VCaP (cell line): ENCODE results near the gene C17orf100.

Experiments
- H3K27ac ChIP-seq: fragments of 450-650 bp; 2 replicates; pipeline ENCODE4 v1.5.1; 2017
- TF ChIP-seq, protein P1 (sequence below): fragments of 450-650 bp; conservative IDR thresholded peaks from 2 replicates; pipeline ENCODE4 v1.5.1; 2017; ENCODE audit warnings: mild to moderate bottlenecking, moderate library complexity

Gene C17orf100

DNA sequence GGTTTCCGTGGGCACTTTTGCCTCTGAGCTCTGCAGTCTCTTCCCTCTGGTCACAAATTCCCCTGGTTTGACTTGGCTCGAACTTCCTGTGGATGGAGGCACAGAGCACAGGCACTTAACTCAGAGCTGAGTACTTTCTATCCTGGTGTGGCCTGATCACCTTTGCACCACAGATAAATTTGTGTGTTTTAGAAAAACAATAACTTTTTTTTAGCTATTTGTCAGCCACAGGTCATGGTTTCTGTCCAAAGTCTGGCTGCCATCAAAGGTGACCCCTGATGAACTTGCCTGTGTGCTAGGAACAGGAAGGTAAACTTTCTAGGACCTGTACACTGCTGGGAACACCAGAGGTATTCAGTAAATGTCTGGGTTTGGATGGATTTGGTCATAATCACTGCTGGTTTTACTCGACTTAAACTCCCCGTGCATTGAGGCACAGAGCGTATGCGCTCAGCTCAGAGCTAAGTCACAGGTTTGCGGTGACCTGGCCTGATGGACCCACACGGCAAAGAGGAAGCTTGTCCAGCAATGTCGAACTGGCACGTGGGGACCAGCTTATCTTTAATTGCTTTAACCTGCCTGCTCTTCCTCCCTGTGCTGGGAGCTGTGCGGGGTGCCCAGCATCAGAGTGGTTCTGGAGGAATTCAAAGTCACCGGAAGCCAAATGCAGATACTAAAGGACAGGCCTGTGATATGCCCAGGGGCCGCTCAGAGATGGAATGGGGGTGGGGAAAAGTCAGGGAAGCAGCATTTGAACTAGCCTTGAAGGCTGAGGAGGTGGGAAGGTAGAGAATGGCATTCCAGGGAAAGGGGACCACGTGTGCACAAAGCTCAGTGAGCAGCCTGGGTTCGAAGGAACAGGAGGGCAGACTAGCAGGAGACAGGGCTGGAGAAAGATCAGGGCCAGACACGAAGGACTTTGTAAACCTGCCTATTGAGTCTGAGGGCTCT, 48.7 kb downstream of the C17orf100 start:
- H3K27ac ChIP-seq = no peak overlapping the region
- TF ChIP-seq, protein P1, sequence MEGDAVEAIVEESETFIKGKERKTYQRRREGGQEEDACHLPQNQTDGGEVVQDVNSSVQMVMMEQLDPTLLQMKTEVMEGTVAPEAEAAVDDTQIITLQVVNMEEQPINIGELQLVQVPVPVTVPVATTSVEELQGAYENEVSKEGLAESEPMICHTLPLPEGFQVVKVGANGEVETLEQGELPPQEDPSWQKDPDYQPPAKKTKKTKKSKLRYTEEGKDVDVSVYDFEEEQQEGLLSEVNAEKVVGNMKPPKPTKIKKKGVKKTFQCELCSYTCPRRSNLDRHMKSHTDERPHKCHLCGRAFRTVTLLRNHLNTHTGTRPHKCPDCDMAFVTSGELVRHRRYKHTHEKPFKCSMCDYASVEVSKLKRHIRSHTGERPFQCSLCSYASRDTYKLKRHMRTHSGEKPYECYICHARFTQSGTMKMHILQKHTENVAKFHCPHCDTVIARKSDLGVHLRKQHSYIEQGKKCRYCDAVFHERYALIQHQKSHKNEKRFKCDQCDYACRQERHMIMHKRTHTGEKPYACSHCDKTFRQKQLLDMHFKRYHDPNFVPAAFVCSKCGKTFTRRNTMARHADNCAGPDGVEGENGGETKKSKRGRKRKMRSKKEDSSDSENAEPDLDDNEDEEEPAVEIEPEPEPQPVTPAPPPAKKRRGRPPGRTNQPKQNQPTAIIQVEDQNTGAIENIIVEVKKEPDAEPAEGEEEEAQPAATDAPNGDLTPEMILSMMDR = no peak

DNA sequence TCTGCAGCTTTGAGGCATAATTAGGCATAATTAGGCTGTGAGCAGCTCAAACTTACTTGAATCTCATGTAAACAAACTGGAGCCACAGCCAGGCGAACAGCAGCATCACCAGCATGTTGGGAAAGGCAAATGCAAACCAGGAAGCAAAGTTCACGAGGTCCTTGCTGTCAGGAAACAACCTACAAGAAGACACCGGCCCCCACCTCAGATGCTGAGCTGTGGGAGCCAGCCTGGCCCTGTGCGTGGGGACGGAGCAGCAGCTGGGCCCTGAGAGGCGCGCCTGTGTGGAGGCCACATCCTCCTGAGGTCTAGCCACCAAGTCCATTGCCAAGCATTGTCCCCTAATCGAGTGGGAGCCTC, 49.4 kb downstream of the C17orf100 start:
- no peak overlapping the region for H3K27ac ChIP-seq
- TF ChIP-seq, protein P1 = no peak

DNA sequence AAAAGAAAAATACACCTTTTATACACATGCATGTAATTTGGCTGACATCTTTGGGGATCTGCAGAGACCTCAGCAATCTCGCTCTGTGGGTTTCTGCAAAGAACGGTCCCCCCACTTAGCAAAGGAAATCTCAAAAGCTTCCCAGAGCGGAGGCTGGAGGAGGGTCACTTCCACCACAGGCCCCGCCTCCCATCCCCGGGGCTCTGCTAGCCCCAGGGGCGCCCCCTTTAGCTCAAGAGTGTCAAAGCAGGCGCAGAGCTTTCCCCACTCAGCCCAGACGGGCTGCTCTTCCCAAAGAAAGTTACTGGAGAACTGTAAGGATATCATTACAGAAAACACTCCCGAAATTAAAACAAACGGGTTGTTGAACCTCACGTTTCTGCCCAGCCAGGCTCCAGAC, 50.2 kb downstream of the C17orf100 start:
- TF ChIP-seq, protein P1 = no peak
- no peak overlapping the region for H3K27ac ChIP-seq

DNA sequence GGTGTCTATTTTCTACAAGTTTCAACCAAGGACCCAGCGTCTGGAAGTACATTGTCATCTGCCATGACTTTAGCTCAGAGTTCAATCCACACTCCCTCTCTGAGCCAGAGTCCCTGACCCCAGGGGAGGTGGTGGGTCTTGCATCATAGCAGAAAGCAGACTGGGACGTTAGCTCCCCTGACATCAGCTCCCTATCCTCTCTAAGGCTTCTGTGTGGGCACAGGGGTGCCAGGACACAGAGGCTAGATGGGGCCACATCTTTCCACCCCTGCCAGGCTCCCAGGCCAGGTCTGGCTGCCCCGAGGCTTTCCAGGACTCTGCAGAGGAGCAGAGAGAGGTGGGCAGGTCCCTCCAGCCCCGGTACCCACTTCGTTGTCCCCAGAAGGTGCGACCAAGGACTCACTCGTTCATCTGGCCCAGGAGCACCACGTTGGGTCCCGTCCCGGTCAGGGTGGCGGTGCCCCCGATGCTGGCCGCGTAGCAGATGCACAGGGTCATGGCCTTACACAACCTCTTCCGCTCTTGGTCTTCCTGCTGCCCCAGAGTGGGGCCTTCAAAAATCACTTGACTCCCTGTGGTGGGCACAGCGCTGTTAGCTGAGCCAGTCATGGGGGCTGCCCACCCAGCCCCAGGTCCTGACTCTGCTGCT, 51.1 kb downstream of the C17orf100 start:
- TF ChIP-seq, protein P1 = no peak
- H3K27ac ChIP-seq = no peak overlapping the region
